HCT116 (cell line): ENCODE results near the gene PEX10. TPM values are rescaled to one million over a fixed set of nuclear protein-coding genes. Genes with fewer than 3 reads are reported as not detected.

Experiments
- ATAC-seq: fragments of 200-7000 bp; cut with Tn5 transposase; 2 replicates; pipeline ENCODE4 v1.9.1; 2020; ENCODE audit warnings: mild to moderate bottlenecking, moderate library complexity
- BruUV-seq: library from RNA; stranded (reverse); fragments of 400-500 nt; replicated peaks from 2 replicates; lab custom pipeline; 2021; lab: Mats Ljungman, UMichigan
- CTCF ChIA-PET: fragments of 300-600 bp; sonication (Branson Sonifier 250); formaldehyde crosslinking; loops from one replicate; lab custom pipeline; 2021; ENCODE audit warnings: antibody characterized with exemption; lab: Charles Lee
- POLR2A ChIA-PET: fragments of 300-600, 350-600 bp; sonication (Branson Sonifier 250); formaldehyde crosslinking; loops from one replicate; lab custom pipeline; 2021; ENCODE audit warnings: antibody characterized with exemption; lab: Charles Lee
- RAD21 ChIA-PET, 2 experiments: fragments of 300-600 bp; sonication (Branson Sonifier 250); formaldehyde crosslinking; loops; one replicate each; lab custom pipeline; 2023; ENCODE audit warnings: low total read pairs in 2 of 2; ENCODE audit not compliant: uncharacterized antibody in 2 of 2, unreplicated experiment in 2 of 2, low non-redundant PET in 1 of 2; lab: Charles Lee
- DNase-seq: peaks from one replicate; pipeline ENCODE4 v3.0.0-alpha.2; 2010; ENCODE audit warnings: low read depth, low spot score
- H2AFZ ChIP-seq: fragments of 200-600 bp; shearing (Covaris generic), sonication (generic); 2 replicates; pipeline ENCODE4 v1.6.1; 2017; ENCODE audit warnings: low read depth, mixed run types, mixed read lengths, antibody characterized with exemption, low read length; ENCODE audit not compliant: poor library complexity, severe bottlenecking
- H3K27ac ChIP-seq: 2 replicates; pipeline ENCODE4 v1.5.1; 2012; ENCODE audit warnings: low read depth, low read length
- H3K27me3 ChIP-seq: fragments of 200-600 bp; sonication (generic); 2 replicates; pipeline ENCODE4 v1.6.1; 2016; ENCODE audit warnings: mixed run types, low read length, mixed read lengths; ENCODE audit not compliant: insufficient read depth
- H3K36me3 ChIP-seq, 2 experiments: fragments of 200-500 bp in 1 of 2; fragments of 200-600 bp in 1 of 2; sonication (Bioruptor generic) in 1 of 2; sonication (generic) in 1 of 2; 2 replicates each; pipeline versions ENCODE4 v1.5.1 to v1.6.1; 2014 to 2016; ENCODE audit warnings: low read length in 2 of 2, inconsistent platforms in 1 of 2, mixed read lengths in 1 of 2, mixed run types in 1 of 2; ENCODE audit not compliant: insufficient read depth in 2 of 2, control insufficient read depth in 1 of 2
- H3K4me1 ChIP-seq, 2 experiments: fragments of 200-600 bp in 1 of 2; sonication (generic) in 1 of 2; 2 replicates each; pipeline versions ENCODE4 v1.5.1 to v1.6.1; 2012 to 2017; ENCODE audit warnings: low read length in 2 of 2, inconsistent platforms in 1 of 2, mild to moderate bottlenecking in 1 of 2, mixed read lengths in 1 of 2, mixed run types in 1 of 2, moderate library complexity in 1 of 2; ENCODE audit not compliant: insufficient read depth in 2 of 2, control insufficient read depth in 1 of 2
- H3K4me2 ChIP-seq: fragments of 200-600 bp; sonication (generic); 2 replicates; pipeline ENCODE4 v1.6.1; 2017; ENCODE audit warnings: mixed run types, low read length, mixed read lengths
- H3K4me3 ChIP-seq, 2 experiments: fragments of 200-600 bp in 1 of 2; sonication (generic) in 1 of 2; replicated peaks in 1 of 2; 2 replicates each; pipeline ENCODE4 v1.5.1; 2011 to 2016; ENCODE audit warnings: low read length in 2 of 2, control low read depth in 1 of 2, low read depth in 1 of 2, mild to moderate bottlenecking in 1 of 2, mixed read lengths in 1 of 2, mixed run types in 1 of 2
- H3K79me2 ChIP-seq: fragments of 200-600 bp; sonication (generic); 2 replicates; pipeline ENCODE4 v1.6.1; 2017; ENCODE audit warnings: mild to moderate bottlenecking, mixed run types, low read length, moderate library complexity, mixed read lengths; ENCODE audit not compliant: insufficient read depth
- H3K9ac ChIP-seq: fragments of 200-600 bp; sonication (generic); 2 replicates; pipeline ENCODE4 v1.6.1; 2016; ENCODE audit warnings: low read length, mixed read lengths
- H3K9me2 ChIP-seq: fragments of 200-600 bp; sonication (generic), shearing (Covaris generic); 2 replicates; pipeline ENCODE4 v1.6.1; 2017; ENCODE audit warnings: mixed run types, mild to moderate bottlenecking, moderate library complexity; ENCODE audit not compliant: insufficient read depth
- H3K9me3 ChIP-seq, 2 experiments: fragments of 200-500 bp in 1 of 2; fragments of 200-600 bp in 1 of 2; sonication (Bioruptor generic) in 1 of 2; sonication (generic) in 1 of 2; 2 replicates each; pipeline ENCODE4 v1.6.1; 2014 to 2017; ENCODE audit warnings: low read length in 2 of 2, mixed read lengths in 2 of 2, inconsistent platforms in 1 of 2, low read depth in 1 of 2, mild to moderate bottlenecking in 1 of 2, mixed run types in 1 of 2, moderate library complexity in 1 of 2; ENCODE audit not compliant: control insufficient read depth in 1 of 2, insufficient read depth in 1 of 2
- H4K20me1 ChIP-seq: fragments of 200-600 bp; sonication (generic), shearing (Covaris generic); 2 replicates; pipeline ENCODE4 v1.6.1; 2017; ENCODE audit warnings: mixed run types, mild to moderate bottlenecking, moderate library complexity; ENCODE audit not compliant: insufficient read depth
- CBX3 ChIP-seq: IDR thresholded peaks from 2 replicates; pipeline ENCODE4 v1.6.1; 2012; ENCODE audit warnings: low read depth
- CEBPB ChIP-seq: IDR thresholded peaks from 2 replicates; pipeline ENCODE4 v1.6.1; 2012; ENCODE audit warnings: low read depth
- EGR1 ChIP-seq: IDR thresholded peaks from 2 replicates; pipeline ENCODE4 v1.6.1; 2012; ENCODE audit warnings: low read depth
- EZH2 ChIP-seq: fragments of 200-600 bp; sonication (generic); IDR thresholded peaks from 2 replicates; pipeline ENCODE4 v1.6.1; 2017; ENCODE audit warnings: antibody characterized with exemption, mixed run types
- EZH2phosphoT487 ChIP-seq: fragments of 200-600 bp; IDR thresholded peaks from 2 replicates; pipeline ENCODE4 v1.6.1; 2018; ENCODE audit warnings: antibody characterized with exemption, borderline replicate concordance
- FOSL1 ChIP-seq: IDR thresholded peaks from 2 replicates; pipeline ENCODE4 v1.6.1; 2012; ENCODE audit warnings: low read depth
- JUND ChIP-seq: IDR thresholded peaks from 2 replicates; pipeline ENCODE4 v1.6.1; 2012
- POLR2A ChIP-seq: IDR thresholded peaks from 2 replicates; pipeline ENCODE4 v1.7.0; 2011; ENCODE audit warnings: borderline replicate concordance; ENCODE audit not compliant: insufficient read depth, insufficient read length; ENCODE audit errors: extremely low read depth
- RAD21 ChIP-seq: IDR thresholded peaks from 2 replicates; pipeline ENCODE4 v1.6.1; 2012; ENCODE audit warnings: low read depth, mild to moderate bottlenecking
- REST ChIP-seq: IDR thresholded peaks from 2 replicates; pipeline ENCODE4 v1.6.1; 2012; ENCODE audit warnings: low read depth
- SIN3A ChIP-seq: IDR thresholded peaks from 2 replicates; pipeline ENCODE4 v1.6.1; 2012; ENCODE audit warnings: low read depth
- SP1 ChIP-seq: IDR thresholded peaks from 2 replicates; pipeline ENCODE4 v1.6.1; 2012; ENCODE audit warnings: low read depth
- SRF ChIP-seq: IDR thresholded peaks from 2 replicates; pipeline ENCODE4 v1.6.1; 2012; ENCODE audit warnings: low read depth
- TCF7L2 ChIP-seq: IDR thresholded peaks from 2 replicates; pipeline ENCODE4 v1.7.0; 2011; ENCODE audit warnings: borderline replicate concordance, inconsistent platforms; ENCODE audit not compliant: insufficient read depth, insufficient read length; ENCODE audit errors: extremely low read depth
- YY1 ChIP-seq: IDR thresholded peaks from 2 replicates; pipeline ENCODE4 v1.6.1; 2011; ENCODE audit warnings: low read length, low read depth, moderate library complexity, mild to moderate bottlenecking; ENCODE audit not compliant: insufficient replicate concordance; ENCODE audit errors: extremely low read depth
- ZBTB33 ChIP-seq: IDR thresholded peaks from 2 replicates; pipeline ENCODE4 v1.6.1; 2011; ENCODE audit warnings: mild to moderate bottlenecking, low read length, moderate library complexity; ENCODE audit not compliant: insufficient replicate concordance; ENCODE audit errors: extremely low read depth
- ZFX ChIP-seq: fragments of 450-650 bp; IDR thresholded peaks from 2 replicates; pipeline ENCODE4 v1.6.1; 2017
- ZNF274 ChIP-seq: fragments of 200-500 bp; sonication (Bioruptor generic); IDR thresholded peaks from 2 replicates; pipeline ENCODE4 v1.6.1; 2014; ENCODE audit warnings: mild to moderate bottlenecking, low read depth, low read length, inconsistent platforms
- intact Hi-C: fragments of 100-400 bp; cut with micrococcal nuclease; formaldehyde crosslinking; loops from 2 replicates; pipeline ENCODE4 v1.10.0; 2022
- total RNA-seq: library from RNA; stranded (reverse); gene quantifications from one replicate; pipeline ENCODE4 v1.2.1, GENCODE V29; 2021; ENCODE audit not compliant: unreplicated experiment
- TF ChIP-seq, protein P1 (sequence below): IDR thresholded peaks from 2 replicates; pipeline ENCODE4 v1.6.1; 2012

PEX10 gene
- total RNA-seq, 1 experiment from 2014 or later, result 27.9 TPM

DNA sequence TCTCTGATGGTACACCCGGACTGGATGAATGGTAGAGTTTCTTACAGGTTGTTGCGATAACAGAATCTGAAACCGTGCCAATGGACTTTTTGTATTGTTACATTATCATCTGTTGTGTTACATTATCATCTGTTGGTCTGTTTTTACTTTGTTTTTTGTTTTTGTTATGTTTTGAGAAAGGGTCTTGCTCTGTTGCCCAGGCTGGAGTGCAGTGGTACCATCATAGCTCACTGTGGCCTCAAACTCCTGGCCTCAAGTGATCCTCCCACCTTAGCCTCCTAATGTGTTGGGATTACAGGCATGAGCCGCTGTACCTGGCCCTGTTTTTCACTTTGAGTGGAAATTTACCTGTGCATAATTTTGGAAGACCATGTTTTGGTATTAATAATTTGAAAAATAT, 10.2 kb upstream of the PEX10 start:
- RAD21 ChIA-PET, result no interaction called here
- H3K9me2 ChIP-seq, result no peaks in the 10 kb centered on the region
- no peaks in the 10 kb centered on the region for H3K4me1 ChIP-seq
- intact Hi-C loops, result no loop called here
- H3K4me3 ChIP-seq, result no peak overlapping the region
- H3K27me3 ChIP-seq, result no peaks in the 10 kb centered on the region
- no peak overlapping the region for H2AFZ ChIP-seq
- CTCF ChIA-PET, result no interaction called here
- no peak for DNase-seq
- no peaks in the 10 kb centered on the region for H3K36me3 ChIP-seq
- POLR2A ChIA-PET, result no interaction called here
- no peak for ATAC-seq
- H3K9me3 ChIP-seq, result peaks cover 0 to 6% of the 10 kb centered on the region in 2 experiments; a peak in 1 of 4 replicates
- no peak overlapping the region for H3K9ac ChIP-seq
- H4K20me1 ChIP-seq, result no peaks in the 10 kb centered on the region
- no peak overlapping the region for H3K4me2 ChIP-seq
- no TSS peak for BruUV-seq
- no peak for TF ChIP-seq ZBTB33
- no peak for TF ChIP-seq CEBPB
- TF ChIP-seq YY1, result no peak
- no peak for TF ChIP-seq EZH2
- TF ChIP-seq ZNF274, result no peak
- no peak for TF ChIP-seq CBX3
- no peak for TF ChIP-seq EGR1
- no peak for TF ChIP-seq SP1
- no peak for TF ChIP-seq POLR2A
- TF ChIP-seq, protein P1, sequence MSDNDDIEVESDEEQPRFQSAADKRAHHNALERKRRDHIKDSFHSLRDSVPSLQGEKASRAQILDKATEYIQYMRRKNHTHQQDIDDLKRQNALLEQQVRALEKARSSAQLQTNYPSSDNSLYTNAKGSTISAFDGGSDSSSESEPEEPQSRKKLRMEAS, result no peak
- no peak for TF ChIP-seq RAD21
- no peak for TF ChIP-seq TCF7L2
- no peak for TF ChIP-seq ZFX
- TF ChIP-seq SRF, result no peak
- TF ChIP-seq SIN3A, result no peak
- no peak for TF ChIP-seq REST
- no peak for TF ChIP-seq EZH2phosphoT487
- TF ChIP-seq FOSL1, result no peak
- no peak for TF ChIP-seq JUND
- TF ChIP-seq, all 23 proteins: peak for 0
- Histone ChIP-seq H3K27ac (no peak overlapping the region), H3K79me2 (no peaks in the 10 kb centered on the region)
